Prostate gland (tissue), 2 donors: ENCODE results near the gene ISOC2.

Experiments
- POLR2A ChIP-seq: fragments of 450-650 bp; IDR thresholded peaks from one replicate; pipeline ENCODE4 v1.6.1; 2016; ENCODE audit warnings: antibody characterized with exemption, mild to moderate bottlenecking
- TF ChIP-seq, protein P1 (sequence below), 4 experiments: fragments of 200-600 bp in 2 of 4; fragments of 450-650 bp in 2 of 4; sonication (generic) in 2 of 4; IDR thresholded peaks; 1 replicate in 3 of 4; 2 replicates in 1 of 4; pipeline ENCODE4 v1.5.1; 2016 to 2019; ENCODE audit warnings: antibody characterized with exemption in 4 of 4, mild to moderate bottlenecking in 2 of 4, moderate library complexity in 2 of 4

GRCh38 chr19:55471266-55471665 is 9.8 kb upstream of the ISOC2 start:
- TF ChIP-seq, protein P1, sequence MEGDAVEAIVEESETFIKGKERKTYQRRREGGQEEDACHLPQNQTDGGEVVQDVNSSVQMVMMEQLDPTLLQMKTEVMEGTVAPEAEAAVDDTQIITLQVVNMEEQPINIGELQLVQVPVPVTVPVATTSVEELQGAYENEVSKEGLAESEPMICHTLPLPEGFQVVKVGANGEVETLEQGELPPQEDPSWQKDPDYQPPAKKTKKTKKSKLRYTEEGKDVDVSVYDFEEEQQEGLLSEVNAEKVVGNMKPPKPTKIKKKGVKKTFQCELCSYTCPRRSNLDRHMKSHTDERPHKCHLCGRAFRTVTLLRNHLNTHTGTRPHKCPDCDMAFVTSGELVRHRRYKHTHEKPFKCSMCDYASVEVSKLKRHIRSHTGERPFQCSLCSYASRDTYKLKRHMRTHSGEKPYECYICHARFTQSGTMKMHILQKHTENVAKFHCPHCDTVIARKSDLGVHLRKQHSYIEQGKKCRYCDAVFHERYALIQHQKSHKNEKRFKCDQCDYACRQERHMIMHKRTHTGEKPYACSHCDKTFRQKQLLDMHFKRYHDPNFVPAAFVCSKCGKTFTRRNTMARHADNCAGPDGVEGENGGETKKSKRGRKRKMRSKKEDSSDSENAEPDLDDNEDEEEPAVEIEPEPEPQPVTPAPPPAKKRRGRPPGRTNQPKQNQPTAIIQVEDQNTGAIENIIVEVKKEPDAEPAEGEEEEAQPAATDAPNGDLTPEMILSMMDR (IDR thresholded peaks at IDR 0.05): no peak
- TF ChIP-seq POLR2A: no peak
